K562 (cell line): Measurements from ENCODE around the gene SRCIN1.

Experiments used
- BRCA1 ChIP-seq, 2 experiments: fragments of 450-650 bp in 1 of 2; sonication (generic) in 1 of 2; formaldehyde crosslinking in 1 of 2; IDR thresholded peaks; 2 replicates each; pipeline versions ENCODE4 v1.5.0 to v1.6.1; 2017 to 2020; ENCODE audit warnings: mild to moderate bottlenecking in 1 of 2, missing genetic modification reagents in 1 of 2
- CTCF ChIP-seq, 3 experiments: IDR thresholded peaks in 2 of 3; conservative IDR thresholded peaks in 1 of 3; 2 replicates each; pipeline ENCODE4 v1.5.1; 2011 to 2012; ENCODE audit warnings: low read length in 3 of 3, mild to moderate bottlenecking in 3 of 3, control low read depth in 2 of 3, improper control_type of control experiment in 1 of 3, inconsistent platforms in 1 of 3, low read depth in 1 of 3, mixed read lengths in 1 of 3, moderate library complexity in 1 of 3; ENCODE audit not compliant: insufficient read depth in 2 of 3
- JUN ChIP-seq, 2 experiments: sonication (generic) in 1 of 2; formaldehyde crosslinking in 1 of 2; IDR thresholded peaks; 2 replicates each; pipeline versions ENCODE4 v1.6.1 to v1.8.0; 2012 to 2022; ENCODE audit warnings: borderline replicate concordance in 2 of 2, mild to moderate bottlenecking in 2 of 2, improper control_type of control experiment in 1 of 2, low read depth in 1 of 2, low read length in 1 of 2, missing genetic modification reagents in 1 of 2
- NFYB ChIP-seq: IDR thresholded peaks from 2 replicates; pipeline ENCODE4 v1.6.1; 2011; ENCODE audit warnings: mild to moderate bottlenecking, moderate library complexity; ENCODE audit not compliant: insufficient read length; ENCODE audit errors: extremely low read depth
- RCOR1 ChIP-seq, 2 experiments: IDR thresholded peaks; 2 replicates each; pipeline ENCODE4 v1.6.1; 2012; ENCODE audit warnings: low read depth in 2 of 2, low read length in 2 of 2, borderline replicate concordance in 1 of 2, improper control_type of control experiment in 1 of 2
- YY1 ChIP-seq, 3 experiments: IDR thresholded peaks; 2 replicates each; pipeline ENCODE4 v1.6.1; 2011; ENCODE audit warnings: low read length in 2 of 3, mild to moderate bottlenecking in 2 of 3, moderate library complexity in 2 of 3, borderline replicate concordance in 1 of 3, control low read depth in 1 of 3, low read depth in 1 of 3; ENCODE audit not compliant: insufficient read depth in 3 of 3, insufficient replicate concordance in 2 of 3, control insufficient read depth in 1 of 3, insufficient read length in 1 of 3; ENCODE audit errors: extremely low read depth in 1 of 3
- ZKSCAN3 ChIP-seq: fragments of 250-450 bp; sonication (Bioruptor Pico); IDR thresholded peaks from 2 replicates; pipeline ENCODE4 v1.4.0; 2020

- TF ChIP-seq BRCA1 (IDR thresholded peaks at IDR 0.05): no peak
- TF ChIP-seq BRCA1 (CRISPR knock-in tag; IDR thresholded peaks at IDR 0.05): no peak
- no peak for TF ChIP-seq CTCF (IDR thresholded peaks at IDR 0.05 in 2 of 3, conservative IDR thresholded peaks at IDR 0.05 in 1 of 3; ENCODE audit: insufficient read depth in 2 of 3, low read depth in 1 of 3, low read length in 3 of 3)
- no peak for TF ChIP-seq RCOR1 (IDR thresholded peaks at IDR 0.05; ENCODE audit: borderline replicate concordance in 1 of 2, low read depth in 2 of 2, low read length in 2 of 2)
- TF ChIP-seq ZKSCAN3 (CRISPR knock-in tag): no peak
- no peak for TF ChIP-seq JUN (IDR thresholded peaks at IDR 0.05; ENCODE audit: borderline replicate concordance, low read depth, low read length)
- TF ChIP-seq JUN (CRISPR knock-in tag; IDR thresholded peaks at IDR 0.05; ENCODE audit: borderline replicate concordance): no peak
- TF ChIP-seq YY1 (IDR thresholded peaks at IDR 0.05; ENCODE audit: borderline replicate concordance in 1 of 3, control insufficient read depth in 1 of 3, extremely low read depth in 1 of 3, insufficient read depth in 3 of 3, insufficient read length in 1 of 3, insufficient replicate concordance in 2 of 3, low read depth in 1 of 3, low read length in 2 of 3): no peak
- TF ChIP-seq NFYB: no peak
Measured at GRCh38 chr17:38557396-38557795, 48.4 kb downstream of the SRCIN1 start.
